Activated CD8-positive, alpha-beta memory T cell treated with anti-CD3 and anti-CD28 coated beads, Interleukin-2, amount 50 U/mL, for 1 hour (primary cell): Measurements from ENCODE around the gene SPOCK1.

Source experiments
- DNase-seq: peaks from one replicate; pipeline ENCODE4 v3.0.0-alpha.2; 2020; ENCODE audit errors: extremely low read depth

The SPOCK1 gene

DNA sequence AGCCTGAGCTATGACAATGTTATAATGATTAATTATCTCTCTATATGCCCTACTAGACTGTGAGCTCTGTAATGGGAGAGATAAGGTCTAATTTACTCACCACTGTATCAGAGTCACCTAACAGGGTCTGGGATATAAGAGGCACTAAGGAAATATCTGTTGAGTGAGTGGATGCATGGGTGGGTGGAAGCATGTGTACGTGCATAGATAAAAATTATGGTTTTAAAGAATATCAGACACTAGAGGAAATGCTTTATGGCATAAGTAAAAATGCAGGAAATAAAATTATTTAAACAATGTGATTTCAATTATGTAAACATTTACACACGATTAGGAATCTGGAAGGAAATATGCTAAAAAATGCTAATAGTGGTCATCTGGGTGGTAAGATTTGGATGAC lies 137.8 kb downstream of the SPOCK1 start:
- no peak for DNase-seq

- no peak for DNase-seq
Observed at GRCh38 chr5:137360607-137361006, 138.5 kb downstream of the SPOCK1 start.

DNA sequence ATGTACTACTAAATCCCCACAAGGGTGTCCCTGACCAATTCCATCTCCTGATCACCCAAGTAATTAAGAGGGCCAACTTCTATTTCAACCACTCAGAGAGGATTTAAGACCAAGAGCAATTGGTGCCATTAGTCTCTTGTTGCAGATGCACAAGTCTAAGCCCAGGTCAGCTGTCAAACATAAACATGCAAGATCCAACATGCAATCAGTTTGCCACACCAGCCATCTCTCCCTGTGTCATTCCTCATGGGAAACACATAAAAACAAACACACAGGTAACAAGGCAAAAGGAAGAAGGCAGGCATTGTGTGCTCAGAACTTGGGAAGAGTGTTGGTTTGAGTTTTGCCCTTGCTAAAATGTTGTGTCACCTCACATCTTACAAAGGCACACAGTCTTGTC lies 139.2 kb downstream of the SPOCK1 start:
- no peak for DNase-seq

DNA sequence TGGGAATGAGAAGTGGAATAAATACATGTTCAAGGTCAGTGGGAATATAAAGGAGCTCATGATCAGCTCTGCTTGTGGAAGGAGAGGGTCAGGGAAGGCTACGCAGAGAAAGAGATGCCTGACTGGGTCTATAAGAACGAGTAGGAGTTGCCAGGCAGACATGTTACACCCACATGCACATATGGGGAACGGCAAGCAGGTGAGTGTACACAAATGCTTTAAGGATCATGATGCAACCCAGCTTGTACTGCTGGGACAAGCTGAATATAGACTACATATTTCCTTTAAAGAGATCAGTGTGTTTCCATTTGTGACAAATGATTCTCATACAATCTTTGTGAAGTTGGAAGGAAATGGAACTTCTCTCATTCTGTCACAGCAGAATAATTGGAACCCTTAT lies 141.7 kb downstream of the SPOCK1 start:
- DNase-seq = no peak

GRCh38 chr5:137356127-137356526 lies 143.0 kb downstream of the SPOCK1 start:
- no peak for DNase-seq

- no peak for DNase-seq
Observed at GRCh38 chr5:137355708-137356107, 143.4 kb downstream of the SPOCK1 start.

DNA sequence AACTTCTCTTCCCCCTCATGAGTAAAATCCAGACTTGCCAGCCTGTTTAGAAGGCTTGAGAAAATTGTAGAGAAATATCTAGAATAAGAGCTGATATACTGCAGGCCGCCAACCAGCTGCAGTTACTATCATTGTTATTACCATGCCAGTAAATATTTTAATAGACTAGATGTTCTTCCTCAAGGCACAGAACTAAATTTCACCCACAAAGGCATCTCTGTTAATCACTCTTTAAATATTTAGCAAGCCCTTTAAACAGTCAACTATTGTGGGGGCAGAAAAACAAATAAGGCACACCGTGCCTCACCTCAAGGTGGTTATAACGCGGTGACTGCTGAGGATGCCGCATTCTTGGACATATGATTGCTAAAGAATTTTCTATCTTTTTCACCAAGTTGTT lies 147.0 kb downstream of the SPOCK1 start:
- no peak for DNase-seq

DNA sequence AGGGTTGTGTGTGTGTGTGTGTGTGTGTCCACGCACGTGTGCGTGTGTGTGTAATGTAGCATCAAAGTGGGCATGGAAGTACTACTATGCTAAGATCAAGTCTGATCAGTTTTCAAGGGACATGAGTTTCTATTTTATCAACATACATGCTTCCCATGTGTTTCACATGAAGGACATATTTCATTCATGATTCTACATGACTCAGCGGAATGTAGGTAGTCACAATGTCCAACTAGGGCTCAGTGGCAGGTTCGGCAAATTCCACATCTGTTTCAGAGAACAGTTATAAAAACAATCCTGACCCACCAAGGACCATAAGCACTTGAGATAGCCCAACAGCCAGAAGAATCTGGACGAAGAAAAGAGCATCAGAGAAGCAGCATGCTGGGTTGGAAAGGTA lies 148.3 kb downstream of the SPOCK1 start:
- no peak for DNase-seq

DNA sequence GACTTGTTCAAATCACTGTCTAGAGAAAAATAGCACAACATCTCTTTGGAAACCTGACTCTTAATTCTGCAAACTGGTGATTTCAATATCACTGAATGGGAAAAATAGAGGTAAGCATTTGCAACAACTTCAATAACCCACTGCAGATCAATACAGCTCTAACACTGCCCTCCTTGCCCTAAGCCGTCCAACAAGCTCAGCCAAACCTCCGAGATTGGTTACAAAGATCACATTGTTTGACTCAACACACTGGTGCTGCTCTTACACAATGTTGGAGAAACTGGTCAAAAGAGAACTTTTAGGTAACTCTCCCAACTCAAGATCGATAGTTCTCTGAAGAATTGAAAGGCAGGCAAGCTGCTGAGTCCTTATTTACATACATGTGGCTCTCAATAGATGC lies 150.4 kb downstream of the SPOCK1 start:
- DNase-seq = no peak

DNA sequence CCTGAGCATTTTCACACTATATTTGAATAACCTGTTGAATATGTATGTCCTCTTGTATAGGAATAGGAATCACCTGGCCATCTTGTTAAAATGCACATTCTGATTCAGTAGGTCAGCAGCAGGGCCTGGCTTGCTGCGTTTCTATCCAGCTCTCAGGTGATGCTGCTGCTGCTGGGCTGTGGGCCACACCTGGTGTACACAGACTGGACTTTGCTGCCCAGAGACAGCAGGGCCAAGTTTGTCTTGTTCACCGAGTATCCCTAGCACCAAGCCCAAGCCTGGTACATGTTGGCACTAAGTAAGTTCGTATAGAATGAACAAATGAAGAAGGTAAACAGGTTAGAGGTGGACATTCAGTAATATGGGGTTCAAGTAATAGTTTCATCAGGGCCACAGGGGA lies 151.3 kb downstream of the SPOCK1 start:
- no peak for DNase-seq

DNA sequence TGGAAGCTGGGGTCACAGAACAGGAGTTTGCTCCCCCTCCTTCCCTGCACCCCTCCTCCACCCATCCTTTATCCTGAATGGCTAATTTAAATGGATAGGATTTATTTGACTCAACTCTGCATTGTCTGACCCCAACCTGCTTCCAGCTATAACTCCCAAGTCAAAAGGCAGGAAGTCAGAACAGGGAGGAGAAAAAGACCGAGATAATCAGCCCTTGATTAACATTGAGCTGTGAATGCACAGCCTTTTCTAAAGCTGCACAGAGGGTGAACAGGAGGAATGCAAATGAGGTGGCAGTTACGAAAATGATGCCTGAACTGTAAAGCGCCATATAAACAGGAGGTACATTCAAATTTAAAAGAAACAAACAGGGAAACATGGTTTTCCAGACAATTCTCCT lies 152.8 kb downstream of the SPOCK1 start:
- no peak for DNase-seq

DNA sequence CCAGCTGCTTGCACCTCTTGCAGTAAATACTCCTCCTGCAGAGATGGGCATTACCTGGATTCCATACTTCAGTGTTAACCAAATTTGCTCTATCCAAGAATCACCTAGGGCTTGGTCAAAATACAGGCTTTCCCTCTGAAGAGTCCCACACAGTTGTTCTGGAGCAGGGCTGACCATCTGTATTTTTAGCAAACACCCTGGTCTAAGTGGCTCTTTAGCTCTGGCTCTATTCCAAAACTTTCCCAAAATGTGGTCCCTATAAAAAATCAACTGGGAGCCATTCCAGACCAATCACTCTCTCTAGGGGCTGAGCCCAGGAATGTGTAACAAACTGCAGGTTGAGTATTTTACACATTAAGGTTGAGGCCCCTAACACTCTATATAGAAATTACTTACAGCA lies 153.7 kb downstream of the SPOCK1 start:
- DNase-seq = no peak

GRCh38 chr5:137344723-137345322 lies 154.3 kb downstream of the SPOCK1 start:
- DNase-seq = no peak

DNA sequence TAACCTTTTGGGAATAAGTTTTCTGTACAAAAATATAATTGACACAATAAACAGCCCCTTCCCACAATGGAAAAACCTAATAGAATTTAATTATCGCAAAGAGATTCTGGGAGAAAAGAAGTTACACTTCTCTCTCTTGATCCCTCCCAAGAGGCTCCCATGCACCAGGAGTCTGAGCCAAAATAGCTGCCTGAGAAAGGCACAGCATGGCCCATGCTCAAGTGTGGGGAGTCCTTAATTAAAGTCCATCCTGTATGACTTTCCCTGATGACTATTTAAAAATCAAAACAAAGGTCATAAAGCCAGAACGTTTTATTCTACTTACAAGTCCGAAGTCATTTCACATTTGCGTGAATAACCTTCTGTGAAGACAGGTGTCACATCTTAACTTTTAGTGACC lies 155.1 kb downstream of the SPOCK1 start:
- no peak for DNase-seq

- no peak for DNase-seq
Observed at GRCh38 chr5:137342764-137343163, 156.4 kb downstream of the SPOCK1 start.

- no peak for DNase-seq
Observed at GRCh38 chr5:137341831-137342230, 157.3 kb downstream of the SPOCK1 start.

- DNase-seq = no peak
Observed at GRCh38 chr5:137340881-137341280, 158.2 kb downstream of the SPOCK1 start.

- DNase-seq = no peak
Observed at GRCh38 chr5:137336565-137337120, 162.5 kb downstream of the SPOCK1 start.

GRCh38 chr5:137336161-137336560 lies 163.0 kb downstream of the SPOCK1 start:
- DNase-seq = no peak

DNA sequence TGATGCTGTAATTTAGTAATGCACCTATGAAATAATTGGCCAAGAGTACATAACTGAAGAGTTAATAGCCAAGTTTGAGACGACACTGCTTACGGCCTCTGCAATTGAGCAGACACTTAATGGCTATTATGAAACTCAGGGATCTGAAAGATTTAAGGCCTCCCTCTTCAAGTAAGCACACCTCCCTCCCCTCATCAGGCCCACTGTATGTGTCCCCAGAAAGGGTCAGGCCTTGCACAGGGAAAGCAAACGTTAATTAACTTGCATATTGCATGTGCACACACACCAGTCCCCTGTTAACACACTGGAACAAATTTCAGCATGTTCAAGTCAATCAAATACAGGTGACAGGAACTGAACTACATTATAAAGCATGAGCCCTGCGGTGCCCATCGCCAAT lies 163.6 kb downstream of the SPOCK1 start:
- no peak for DNase-seq

GRCh38 chr5:137333928-137334327 lies 165.2 kb downstream of the SPOCK1 start:
- no peak for DNase-seq

DNA sequence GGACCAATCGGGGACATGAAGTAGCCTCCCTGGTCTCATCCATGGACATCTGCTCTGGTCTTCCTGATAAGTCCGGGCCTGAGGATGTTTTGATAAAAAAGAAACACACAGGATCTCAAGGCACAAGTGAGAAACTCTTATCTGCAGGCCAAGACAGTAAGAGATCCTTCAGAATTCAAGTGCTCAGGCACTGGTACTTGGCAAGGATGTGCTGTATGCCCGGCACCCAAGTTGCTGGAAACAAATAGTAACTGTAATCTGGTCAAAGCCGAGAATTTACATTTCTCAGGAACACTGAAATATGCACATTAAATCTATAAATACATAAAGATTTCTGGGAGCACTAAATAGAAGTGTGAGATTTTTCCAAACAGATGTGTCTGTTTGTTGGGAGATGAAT lies 165.7 kb downstream of the SPOCK1 start:
- no peak for DNase-seq

DNA sequence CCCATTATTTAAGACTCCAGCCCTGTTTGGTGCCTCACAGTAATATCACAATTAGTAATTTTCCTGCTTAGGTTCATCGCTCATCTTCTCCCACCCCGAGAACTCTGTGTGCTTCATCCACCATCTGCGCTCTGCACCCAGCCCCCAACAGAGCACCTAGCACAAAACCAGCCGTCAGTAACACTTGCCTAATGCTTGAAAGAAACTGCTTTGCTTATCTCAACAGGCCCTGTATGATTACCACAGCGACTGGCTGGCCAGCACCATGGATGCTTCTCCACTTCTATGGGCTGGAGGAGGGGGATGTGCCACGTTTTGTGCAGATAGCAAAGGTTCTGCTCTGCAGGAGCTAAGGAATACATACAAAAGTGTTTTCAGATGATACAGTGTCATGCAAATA lies 166.8 kb downstream of the SPOCK1 start:
- DNase-seq = no peak

GRCh38 chr5:137329586-137330296 lies 169.4 kb downstream of the SPOCK1 start:
- no peak for DNase-seq
